Colonic mucosa (tissue), 4 donors: Measurements from ENCODE around the gene EHD2. TPM values are rescaled to one million over a fixed set of nuclear protein-coding genes. Genes with fewer than 3 reads are reported as not detected.
A peak's percentile ranks its signal among the peaks of the same experiment; 100 is the strongest.
"Not testable (repeated sequence)": the region's sequence is repeated elsewhere in the genome, so short reads cannot be mapped to it uniquely, and the experiment has no call there.

ENCODE experiments used
- DNase-seq: peaks from one replicate; pipeline ENCODE4 v3.0.0-alpha.2; 2020
- H3K27ac ChIP-seq: fragments of 200-600 bp; one replicate; pipeline ENCODE4 v1.8.0; 2021
- H3K27me3 ChIP-seq: fragments of 200-600 bp; one replicate; pipeline ENCODE4 v1.8.0; 2021
- H3K36me3 ChIP-seq: fragments of 200-600 bp; one replicate; pipeline ENCODE4 v1.8.0; 2021
- H3K4me1 ChIP-seq: fragments of 200-600 bp; one replicate; pipeline ENCODE4 v1.8.0; 2021; ENCODE audit warnings: mild to moderate bottlenecking
- H3K4me3 ChIP-seq: fragments of 200-600 bp; one replicate; pipeline ENCODE4 v1.8.0; 2021
- H3K9ac ChIP-seq, 2 donors: one replicate each; pipeline ENCODE4 v1.7.0; 2013; ENCODE audit warnings: control low read depth in 2 of 2, low read depth in 2 of 2, low read length in 2 of 2
- H3K9me3 ChIP-seq: fragments of 200-600 bp; one replicate; pipeline ENCODE4 v1.8.0; 2021
- intact Hi-C: fragments of 100-400 bp; cut with DNase I; formaldehyde crosslinking; loops from one replicate; pipeline ENCODE4 v1.14.1; 2022
- total RNA-seq, 2 donors: library from RNA; stranded (reverse); fragmentation: NEBNext Ultra II Directional in 1 of 2; extraction: Animal tissue kit (Norgen Biotek cat#: 25700) in 1 of 2; gene quantifications; one replicate each; pipeline ENCODE4 v1.2.1, GENCODE V29; 2021
- TF ChIP-seq, protein P1 (sequence below): fragments of 200-600 bp; IDR thresholded peaks from one replicate; pipeline ENCODE4 v1.8.0; 2022; ENCODE audit warnings: antibody characterized with exemption, mild to moderate bottlenecking
- donor health status: healthy.
- donor health status: DM: no; HTN: no; CAD: no.
- donor health status: DM: no; HTN: no; CAD: no.

EHD2 gene
- total RNA-seq, 2 donors from 2014 or later: 10.9 to 33.7 TPM

DNA sequence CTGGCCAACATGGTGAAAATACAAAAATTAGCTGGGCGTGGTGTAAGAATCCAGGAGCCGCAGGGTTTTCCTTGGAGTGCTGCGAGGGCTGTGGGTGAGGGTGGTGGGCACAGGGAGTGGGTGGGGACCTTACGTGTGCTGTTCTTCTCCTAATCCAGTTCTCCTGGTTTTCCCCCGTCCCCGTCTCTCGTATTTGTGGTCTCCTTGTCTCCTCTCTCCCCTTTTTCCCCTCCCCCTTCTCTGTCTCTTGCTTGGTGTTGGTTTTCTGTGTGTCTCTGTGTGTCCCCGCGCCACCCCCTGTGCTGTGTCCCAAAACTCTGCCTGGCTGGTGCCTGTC, 67.0 kb downstream of the EHD2 start:
- intact Hi-C loops: no loop called here
- no peaks in the 10 kb centered on the region for H3K36me3 ChIP-seq
- peak overlapping the region; percentile 90 for H3K27ac ChIP-seq
- peak overlapping the region; percentile 93 for H3K4me3 ChIP-seq
- H3K9ac ChIP-seq: peak overlapping the region; percentile 93 to 98
- no peaks in the 10 kb centered on the region for H3K4me1 ChIP-seq
- H3K27me3 ChIP-seq: no peaks in the 10 kb centered on the region
- no peak for DNase-seq
- TF ChIP-seq, protein P1, sequence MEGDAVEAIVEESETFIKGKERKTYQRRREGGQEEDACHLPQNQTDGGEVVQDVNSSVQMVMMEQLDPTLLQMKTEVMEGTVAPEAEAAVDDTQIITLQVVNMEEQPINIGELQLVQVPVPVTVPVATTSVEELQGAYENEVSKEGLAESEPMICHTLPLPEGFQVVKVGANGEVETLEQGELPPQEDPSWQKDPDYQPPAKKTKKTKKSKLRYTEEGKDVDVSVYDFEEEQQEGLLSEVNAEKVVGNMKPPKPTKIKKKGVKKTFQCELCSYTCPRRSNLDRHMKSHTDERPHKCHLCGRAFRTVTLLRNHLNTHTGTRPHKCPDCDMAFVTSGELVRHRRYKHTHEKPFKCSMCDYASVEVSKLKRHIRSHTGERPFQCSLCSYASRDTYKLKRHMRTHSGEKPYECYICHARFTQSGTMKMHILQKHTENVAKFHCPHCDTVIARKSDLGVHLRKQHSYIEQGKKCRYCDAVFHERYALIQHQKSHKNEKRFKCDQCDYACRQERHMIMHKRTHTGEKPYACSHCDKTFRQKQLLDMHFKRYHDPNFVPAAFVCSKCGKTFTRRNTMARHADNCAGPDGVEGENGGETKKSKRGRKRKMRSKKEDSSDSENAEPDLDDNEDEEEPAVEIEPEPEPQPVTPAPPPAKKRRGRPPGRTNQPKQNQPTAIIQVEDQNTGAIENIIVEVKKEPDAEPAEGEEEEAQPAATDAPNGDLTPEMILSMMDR: no peak
- no peaks in the 10 kb centered on the region for H3K9me3 ChIP-seq

- no peaks in the 10 kb centered on the region for H3K4me1 ChIP-seq
- H3K9me3 ChIP-seq: no peaks in the 10 kb centered on the region
- intact Hi-C loops: loop anchor here (2.0 kb wide), 1 partner anchor 13 kb away; no protein-coding TSS in a partner anchor
- TF ChIP-seq, protein P1: no peak
- H3K9ac ChIP-seq: no peak overlapping the region
- H3K27me3 ChIP-seq: no peaks in the 10 kb centered on the region
- peak; percentile 41 for DNase-seq
- H3K36me3 ChIP-seq: no peaks in the 10 kb centered on the region
- H3K27ac ChIP-seq: no peak overlapping the region
- H3K4me3 ChIP-seq: no peak overlapping the region
These were observed 68.5 kb downstream of the EHD2 start for GRCh38 chr19:47781590-47782262.

DNA sequence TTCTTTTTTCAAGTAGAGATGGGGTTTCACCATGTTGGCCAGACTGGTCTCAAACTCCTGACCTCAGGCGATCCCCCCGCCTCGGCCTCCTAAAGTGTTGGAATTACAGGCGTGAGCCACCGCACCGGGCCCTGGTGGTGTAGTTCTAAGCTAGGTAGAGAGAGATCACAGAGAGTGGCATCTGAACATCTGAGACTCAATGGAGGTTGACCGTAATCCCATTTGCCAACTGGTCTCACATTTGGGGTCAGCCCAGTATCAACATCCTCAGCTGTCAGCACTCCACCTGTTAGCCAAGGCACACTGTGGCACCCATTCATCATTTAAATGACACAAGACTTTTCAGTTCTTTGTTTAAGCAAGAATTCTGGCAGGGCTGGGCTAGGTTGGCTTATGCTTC, 73.3 kb downstream of the EHD2 start:
- Histone ChIP-seq H3K36me3 (no peaks in the 10 kb centered on the region), H3K9me3 (no peaks in the 10 kb centered on the region), H3K27ac (no peak overlapping the region), H3K4me1 (no peaks in the 10 kb centered on the region), H3K9ac (no peak overlapping the region), H3K27me3 (no peaks in the 10 kb centered on the region), H3K4me3 (no peak overlapping the region)
- intact Hi-C loops: no loop called here
- TF ChIP-seq, protein P1: no peak
- DNase-seq: no peak

GRCh38 chr19:47787307-47787706, 74.1 kb downstream of the EHD2 start:
- H3K9me3 ChIP-seq, DNase-seq, intact Hi-C loops, H3K9ac ChIP-seq, H3K4me1 ChIP-seq, H3K27ac ChIP-seq, H3K27me3 ChIP-seq, H3K36me3 ChIP-seq, H3K4me3 ChIP-seq: not testable (repeated sequence)

- not testable (repeated sequence) for H3K27ac ChIP-seq, H3K36me3 ChIP-seq, H3K4me3 ChIP-seq, H3K9ac ChIP-seq, DNase-seq, H3K9me3 ChIP-seq, H3K27me3 ChIP-seq, H3K4me1 ChIP-seq
- intact Hi-C loops: loop anchor here (2.0 kb wide), 1 partner anchor 23 kb away; no protein-coding TSS in a partner anchor
These were observed 76.6 kb downstream of the EHD2 start for GRCh38 chr19:47789811-47790210.

DNA sequence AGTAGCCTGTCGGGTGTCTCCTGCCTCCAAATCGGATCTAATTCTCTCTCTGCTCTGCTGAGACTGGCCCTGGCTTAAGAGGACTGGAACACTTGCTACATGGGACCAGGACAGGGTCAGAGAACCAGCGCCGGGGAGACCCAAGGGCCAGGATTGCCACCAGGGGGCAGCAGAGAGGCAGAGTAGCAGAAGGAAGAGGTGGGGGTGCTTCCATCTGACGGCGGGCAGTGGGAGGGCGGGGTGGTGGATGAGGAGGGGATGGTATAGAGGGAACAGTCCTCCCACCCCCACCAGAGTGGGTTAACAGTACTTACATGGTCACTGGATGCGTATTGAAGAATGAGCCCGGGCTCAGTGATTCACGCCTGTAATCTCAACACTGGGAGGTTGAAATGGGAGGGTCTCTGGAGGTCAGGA, 77.2 kb downstream of the EHD2 start:
- peak; percentile 87 for DNase-seq
- no peak overlapping the region for H3K9ac ChIP-seq

More for the DNA sequence above, 77.2 kb downstream of the EHD2 start:
- no peak overlapping the region for H3K4me3 ChIP-seq
- H3K36me3 ChIP-seq: no peaks in the 10 kb centered on the region
- intact Hi-C loops: loop anchor here (2.0 kb wide), 1 partner anchor 24 kb away; no protein-coding TSS in a partner anchor
- H3K4me1 ChIP-seq: no peaks in the 10 kb centered on the region
- no peaks in the 10 kb centered on the region for H3K27me3 ChIP-seq
- H3K27ac ChIP-seq: no peak overlapping the region
- TF ChIP-seq, protein P1: peak; percentile 78
- H3K9me3 ChIP-seq: no peaks in the 10 kb centered on the region
